ACC112 (cell line): Measurements from ENCODE around the gene LEFTY1.

ENCODE experiments used
- H2AFZ ChIP-seq: fragments of 200-600 bp; sonication (generic); one replicate; pipeline ENCODE4 v1.6.0; 2017; ENCODE audit warnings: antibody characterized with exemption, low read length; ENCODE audit not compliant: unreplicated experiment
- H3K27ac ChIP-seq: fragments of 200-600 bp; sonication (generic); 2 replicates; pipeline ENCODE4 v1.5.1; 2014; ENCODE audit warnings: low read depth, mild to moderate bottlenecking, antibody characterized with exemption, low read length, moderate library complexity
- H3K27me3 ChIP-seq: fragments of 200-600 bp; sonication (generic); 2 replicates; pipeline ENCODE4 v1.6.1; 2014; ENCODE audit warnings: mild to moderate bottlenecking, antibody characterized with exemption, low read length, moderate library complexity, mixed read lengths; ENCODE audit not compliant: insufficient read depth
- H3K36me3 ChIP-seq: fragments of 200-600 bp; sonication (generic); 2 replicates; pipeline ENCODE4 v1.6.1; 2016; ENCODE audit warnings: mild to moderate bottlenecking, antibody characterized with exemption, low read length, moderate library complexity, mixed read lengths; ENCODE audit not compliant: insufficient read depth
- H3K4me1 ChIP-seq: fragments of 200-600 bp; sonication (generic); one replicate; pipeline ENCODE4 v1.6.1; 2016; ENCODE audit warnings: low read length, mixed read lengths; ENCODE audit not compliant: insufficient read depth, unreplicated experiment, control insufficient read depth
- H3K4me3 ChIP-seq: fragments of 200-600 bp; sonication (generic); 2 replicates; pipeline ENCODE4 v1.5.1; 2014; ENCODE audit warnings: mild to moderate bottlenecking, low read depth, low read length
- H3K79me2 ChIP-seq: fragments of 200-600 bp; sonication (generic); one replicate; pipeline ENCODE4 v1.6.0; 2016; ENCODE audit warnings: low read length; ENCODE audit not compliant: control insufficient read depth, unreplicated experiment, insufficient read depth

Gene LEFTY1

GRCh38 chr1:225899044-225899925, 10.3 kb upstream of the LEFTY1 start:
- no peaks in the 10 kb centered on the region for H3K27me3 ChIP-seq
- no peak overlapping the region for H3K4me3 ChIP-seq
- no peak overlapping the region for H3K27ac ChIP-seq

DNA sequence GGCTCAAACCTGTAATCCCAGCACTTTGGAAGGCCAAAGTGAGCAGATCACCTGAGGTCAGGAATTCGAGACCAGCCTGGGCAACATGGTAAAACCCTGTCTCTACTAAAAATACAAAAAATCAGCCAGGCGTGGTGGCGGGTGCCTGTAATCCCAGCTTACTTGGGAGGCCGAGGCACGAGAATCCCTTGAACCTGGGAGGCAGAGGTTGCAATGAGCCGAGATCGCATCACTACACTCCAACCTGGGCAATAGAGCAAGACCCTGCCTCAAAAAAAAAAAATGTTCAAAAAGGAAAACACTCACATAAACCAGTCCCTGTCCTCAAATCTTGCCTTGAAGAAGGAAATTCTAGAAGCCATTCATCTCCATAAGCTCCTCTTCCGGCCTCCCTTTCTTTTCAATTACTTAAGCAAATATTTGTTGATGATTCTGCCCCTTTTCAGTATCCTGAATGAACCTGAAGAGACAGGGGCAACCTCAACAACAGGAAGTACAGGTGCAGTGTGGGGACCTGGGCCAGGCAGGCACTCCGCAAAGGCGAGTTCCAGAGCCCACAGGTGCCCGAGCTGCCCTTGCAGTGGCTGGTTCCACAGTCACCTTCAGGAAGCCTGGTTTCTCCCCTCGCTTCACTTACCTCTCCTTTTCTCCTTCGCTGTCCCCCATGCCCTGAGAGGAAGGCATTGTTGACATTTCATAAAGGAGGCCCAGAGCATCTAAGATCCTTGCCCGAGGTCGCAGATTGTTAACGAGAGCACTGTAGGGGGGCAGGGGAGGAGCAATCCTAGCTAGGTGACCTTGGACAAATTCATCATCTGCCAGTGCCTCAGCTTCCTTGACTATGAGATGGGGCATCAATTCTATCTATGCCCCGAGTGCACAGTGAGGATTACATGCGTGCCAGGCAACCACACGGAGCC, 8.9 kb upstream of the LEFTY1 start:
- no peak overlapping the region for H2AFZ ChIP-seq
- H3K27me3 ChIP-seq, result no peaks in the 10 kb centered on the region
- H3K4me1 ChIP-seq, result no peaks in the 10 kb centered on the region
- H3K27ac ChIP-seq, result no peak overlapping the region
- H3K79me2 ChIP-seq, result no peaks in the 10 kb centered on the region
- no peak overlapping the region for H3K4me3 ChIP-seq
- H3K36me3 ChIP-seq, result no peaks in the 10 kb centered on the region

More at GRCh38 chr1:225899044-225899925, 10.3 kb upstream of the LEFTY1 start:
- no peaks in the 10 kb centered on the region for H3K79me2 ChIP-seq
- no peaks in the 10 kb centered on the region for H3K36me3 ChIP-seq
- H3K4me1 ChIP-seq, result no peaks in the 10 kb centered on the region
- H2AFZ ChIP-seq, result no peak overlapping the region

DNA sequence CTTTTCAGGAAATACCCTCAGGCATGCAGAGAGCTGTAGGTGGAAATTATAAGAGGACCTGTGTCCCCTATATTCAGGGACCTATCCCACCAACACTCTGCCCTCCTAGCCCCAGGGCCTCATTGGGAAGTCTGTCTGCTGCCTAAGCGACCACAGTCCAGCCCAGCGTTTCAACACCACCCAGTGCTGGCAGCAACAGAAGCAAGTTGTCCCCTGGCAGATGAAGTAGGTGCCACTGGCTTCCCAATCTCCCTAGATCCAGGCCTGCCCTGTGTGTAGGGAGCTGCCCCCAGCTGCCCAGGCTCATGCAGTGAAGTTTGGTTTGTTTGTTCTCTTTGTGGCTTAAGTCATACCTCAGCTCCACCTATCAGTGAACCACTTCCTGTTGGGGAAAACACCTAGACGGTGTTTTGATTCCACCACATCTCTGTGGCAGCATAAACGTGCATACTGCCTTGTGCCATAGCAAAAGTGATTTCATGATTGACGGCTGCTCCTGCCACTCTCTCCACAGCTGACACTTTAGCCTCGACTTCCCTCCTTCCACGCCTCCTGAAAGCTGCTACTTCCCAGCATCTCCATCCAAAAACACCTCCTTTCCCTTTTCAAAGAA, 8.1 kb upstream of the LEFTY1 start:
- Histone ChIP-seq H2AFZ (no peak overlapping the region), H3K27me3 (no peaks in the 10 kb centered on the region), H3K4me3 (no peak overlapping the region), H3K79me2 (no peaks in the 10 kb centered on the region), H3K36me3 (no peaks in the 10 kb centered on the region), H3K27ac (no peak overlapping the region), H3K4me1 (no peaks in the 10 kb centered on the region)

DNA sequence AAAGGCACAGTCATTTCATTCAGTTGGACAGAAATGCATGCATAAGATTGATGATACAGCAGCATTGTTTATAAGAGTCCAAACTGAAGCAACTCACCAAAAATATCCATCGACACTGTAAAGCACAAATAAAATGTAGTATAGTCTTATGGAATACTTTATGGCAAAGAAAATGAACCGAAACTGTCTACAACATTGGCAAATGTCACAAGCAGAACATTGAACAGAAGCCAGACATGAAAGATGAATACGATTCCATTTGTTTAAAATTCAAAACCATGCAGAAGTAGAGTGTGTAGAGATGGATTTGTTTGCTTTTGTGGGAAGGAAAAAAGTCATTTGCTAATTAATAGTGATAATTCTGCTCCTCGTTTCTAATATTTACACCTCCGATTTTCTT, 7.5 kb upstream of the LEFTY1 start:
- H2AFZ ChIP-seq, result no peak overlapping the region
- no peaks in the 10 kb centered on the region for H3K4me1 ChIP-seq
- H3K4me3 ChIP-seq, result no peak overlapping the region
- no peak overlapping the region for H3K27ac ChIP-seq
- H3K27me3 ChIP-seq, result no peaks in the 10 kb centered on the region
- no peaks in the 10 kb centered on the region for H3K36me3 ChIP-seq
- H3K79me2 ChIP-seq, result no peaks in the 10 kb centered on the region

DNA sequence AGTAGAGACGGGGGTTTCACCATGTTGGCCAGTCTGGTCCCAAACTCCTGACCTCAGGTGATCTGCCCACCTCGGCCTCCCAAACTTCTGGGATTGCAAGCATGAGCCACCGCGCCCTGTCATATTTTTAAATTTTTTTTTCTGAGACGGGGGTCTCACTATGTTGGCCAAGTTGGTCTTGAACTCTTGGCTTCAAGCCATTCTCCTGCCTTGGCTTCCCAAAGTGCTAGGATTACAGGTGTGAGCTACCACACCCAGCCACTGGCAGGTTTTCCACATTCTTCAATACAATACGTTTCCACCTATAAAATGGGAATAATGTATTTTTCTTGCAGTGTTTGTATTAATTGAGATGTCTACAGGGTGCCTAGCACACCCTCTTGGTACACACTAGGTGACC, 3.4 kb upstream of the LEFTY1 start:
- Histone ChIP-seq H3K27ac (no peak overlapping the region), H3K27me3 (no peaks in the 10 kb centered on the region), H3K4me3 (no peak overlapping the region), H2AFZ (no peak overlapping the region), H3K4me1 (peaks cover 13% of the 10 kb centered on the region), H3K36me3 (no peaks in the 10 kb centered on the region), H3K79me2 (no peaks in the 10 kb centered on the region)

DNA sequence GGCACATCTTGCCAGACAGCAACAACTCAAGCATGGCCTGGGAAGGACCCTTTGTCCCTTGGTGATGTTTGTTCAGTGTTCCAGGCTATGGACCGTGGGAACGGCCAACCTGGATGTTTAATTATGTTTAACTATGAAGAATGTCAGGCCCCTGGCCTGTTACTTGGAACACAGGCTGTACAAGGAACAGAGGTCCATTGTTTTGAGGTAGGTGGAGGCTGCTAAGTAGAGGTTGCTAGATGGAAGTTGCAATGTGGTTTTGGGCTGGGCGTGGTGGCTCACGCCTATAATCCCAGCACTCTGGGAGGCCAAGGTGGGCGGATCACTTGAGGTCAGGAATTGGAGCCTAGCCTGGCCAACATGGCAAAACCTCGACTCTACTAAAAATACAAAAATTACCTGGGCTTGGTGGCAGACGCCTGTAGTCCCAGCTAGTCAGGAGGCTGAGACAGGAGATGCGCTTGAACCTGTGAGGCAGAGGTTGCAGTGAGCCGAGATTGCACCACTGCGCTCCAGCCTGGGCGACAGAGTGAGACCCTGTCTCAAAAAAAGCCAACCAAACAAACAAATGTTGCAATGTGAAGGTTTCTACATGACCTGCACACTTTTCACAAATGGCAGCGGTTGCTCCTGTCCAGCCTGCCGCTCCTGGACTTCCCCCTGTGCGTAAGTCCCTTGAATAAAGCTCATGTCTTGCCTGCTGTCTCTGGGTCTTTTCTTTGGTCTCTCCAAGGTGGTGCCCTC, 2.5 kb upstream of the LEFTY1 start:
- H3K4me3 ChIP-seq, result no peak overlapping the region
- no peaks in the 10 kb centered on the region for H3K27me3 ChIP-seq
- H3K4me1 ChIP-seq, result peaks cover 13% of the 10 kb centered on the region
- H3K27ac ChIP-seq, result no peak overlapping the region
- no peaks in the 10 kb centered on the region for H3K79me2 ChIP-seq
- no peak overlapping the region for H2AFZ ChIP-seq
- H3K36me3 ChIP-seq, result no peaks in the 10 kb centered on the region

DNA sequence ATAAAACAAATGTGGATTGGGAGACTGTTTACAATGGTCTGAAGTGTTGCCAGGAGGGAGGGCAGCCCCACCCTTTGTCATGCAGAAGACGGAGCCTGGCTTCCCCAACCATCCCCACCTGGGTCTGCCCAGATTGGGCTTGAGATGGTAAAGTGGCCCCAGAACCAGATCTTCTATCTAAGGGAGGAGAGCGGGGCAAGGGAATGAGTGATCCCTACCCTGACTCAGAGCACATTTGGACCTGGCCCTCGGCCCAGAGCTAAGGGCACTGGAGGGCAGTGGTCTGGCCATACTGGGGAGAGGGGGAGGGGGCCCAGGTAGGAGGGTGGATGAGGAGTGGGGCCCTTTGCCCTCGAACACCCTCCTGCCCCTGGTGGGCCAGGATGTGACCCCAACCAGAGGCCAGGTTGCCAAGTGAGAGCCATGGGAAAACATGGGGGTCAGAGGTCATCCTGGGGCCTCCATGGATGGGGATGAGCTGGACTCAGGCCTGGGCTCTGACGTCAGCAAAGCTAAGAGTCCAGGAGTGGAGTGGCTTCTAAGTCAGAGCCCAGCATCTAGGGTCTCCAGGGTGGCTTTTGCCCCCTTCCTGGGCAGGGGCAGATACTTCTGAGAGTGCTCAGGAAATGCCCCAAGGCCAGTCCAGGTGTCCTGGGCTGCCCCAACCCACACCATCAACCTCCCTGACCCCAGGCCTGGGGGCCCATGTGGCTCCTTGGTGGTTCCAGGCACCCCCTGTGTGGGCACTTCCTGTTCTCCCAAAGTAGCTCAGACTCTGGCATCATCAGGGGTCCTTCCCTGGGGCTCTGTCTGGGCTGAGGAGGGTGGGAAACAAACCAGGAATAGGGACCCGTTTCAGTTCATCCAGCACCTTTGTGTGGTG, 1.6 kb upstream of the LEFTY1 start:
- H3K4me1 ChIP-seq, result peaks cover 13% of the 10 kb centered on the region
- H3K27me3 ChIP-seq, result no peaks in the 10 kb centered on the region
- H3K4me3 ChIP-seq, result no peak overlapping the region
- H3K27ac ChIP-seq, result no peak overlapping the region
- no peak overlapping the region for H2AFZ ChIP-seq
- H3K79me2 ChIP-seq, result no peaks in the 10 kb centered on the region
- H3K36me3 ChIP-seq, result no peaks in the 10 kb centered on the region

DNA sequence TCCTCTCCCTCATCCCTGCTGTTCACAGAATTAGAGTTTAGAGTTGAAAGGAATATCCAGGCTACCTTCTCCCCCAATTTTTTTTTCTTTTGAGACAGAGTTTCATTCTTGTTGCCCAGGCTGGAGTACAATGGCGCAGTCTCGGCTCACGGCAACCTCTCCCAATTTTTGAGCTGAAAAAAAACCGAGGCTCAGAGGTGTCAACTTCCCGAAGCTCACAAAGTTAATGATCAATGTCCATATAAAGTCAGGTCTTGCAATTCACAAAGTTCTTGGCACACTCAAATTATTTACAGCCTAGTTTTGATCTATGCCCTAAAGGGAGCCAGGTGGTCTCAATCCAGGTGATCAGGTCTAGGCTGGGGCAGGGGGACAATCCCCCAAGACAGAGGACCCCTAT, 797 bp upstream of the LEFTY1 start:
- Histone ChIP-seq H3K4me1 (peaks cover 13% of the 10 kb centered on the region), H3K27me3 (no peaks in the 10 kb centered on the region), H3K36me3 (no peaks in the 10 kb centered on the region), H3K27ac (no peak overlapping the region), H3K4me3 (no peak overlapping the region), H3K79me2 (no peaks in the 10 kb centered on the region), H2AFZ (no peak overlapping the region)

- Histone ChIP-seq H3K79me2 (no peaks in the 10 kb centered on the region), H3K4me1 (peaks cover 17% of the 10 kb centered on the region), H2AFZ (no peak overlapping the region), H3K27me3 (no peaks in the 10 kb centered on the region), H3K36me3 (no peaks in the 10 kb centered on the region), H3K4me3 (no peak overlapping the region), H3K27ac (no peak overlapping the region)
These were observed 553 bp downstream of the LEFTY1 start for GRCh38 chr1:225888289-225888897.
